ENCODE results near the gene NKD1. TPM values are rescaled to one million over a fixed set of nuclear protein-coding genes. Genes with fewer than 3 reads are reported as not detected.

Gene NKD1
- total RNA-seq, 1 donor from 2014 or later, result 0.77 TPM

- Mint-ChIP-seq H3K4me3 (no peak overlapping the region), H3K27me3 (no peaks in the 10 kb centered on the region), H3K4me1 (no peaks in the 10 kb centered on the region), H3K27ac (no peak overlapping the region), H3K9me3 (no peaks in the 10 kb centered on the region), H3K36me3 (ENCODE audit: low read depth) (no peaks in the 10 kb centered on the region)
- intact Hi-C loops (cut with micrococcal nuclease), result loop anchor here (10.0 kb wide), 1 partner anchor 252 kb away; no protein-coding TSS in a partner anchor
- DNase-seq, result no peak
Observed at GRCh38 chr16:50646345-50646744, 98.1 kb downstream of the NKD1 start.

- DNase-seq, result no peak
- Mint-ChIP-seq H3K27me3 (no peaks in the 10 kb centered on the region), H3K27ac (no peak overlapping the region), H3K4me3 (no peak overlapping the region), H3K9me3 (peaks cover 5% of the 10 kb centered on the region), H3K4me1 (no peaks in the 10 kb centered on the region), H3K36me3 (ENCODE audit: low read depth) (no peaks in the 10 kb centered on the region)
- intact Hi-C loops (cut with micrococcal nuclease), result no loop called here
Observed at GRCh38 chr16:50651835-50652438, 103.7 kb downstream of the NKD1 start.

GRCh38 chr16:50652836-50653425 is 104.7 kb downstream of the NKD1 start:
- DNase-seq, result no peak
- Mint-ChIP-seq H3K27me3 (no peaks in the 10 kb centered on the region), H3K4me3 (no peak overlapping the region), H3K9me3 (peaks cover 5% of the 10 kb centered on the region), H3K27ac (no peak overlapping the region), H3K36me3 (ENCODE audit: low read depth) (no peaks in the 10 kb centered on the region), H3K4me1 (no peaks in the 10 kb centered on the region)
- intact Hi-C loops (cut with micrococcal nuclease), result no loop called here

GRCh38 chr16:50653633-50654519 is 105.7 kb downstream of the NKD1 start:
- no peaks in the 10 kb centered on the region for H3K27me3 Mint-ChIP-seq
- H3K36me3 Mint-ChIP-seq (ENCODE audit: low read depth), result no peaks in the 10 kb centered on the region
- intact Hi-C loops (cut with micrococcal nuclease), result no loop called here
- no peak for DNase-seq
- H3K4me1 Mint-ChIP-seq, result no peaks in the 10 kb centered on the region
- no peak overlapping the region for H3K27ac Mint-ChIP-seq
- H3K9me3 Mint-ChIP-seq, result peaks cover 5% of the 10 kb centered on the region
- no peak overlapping the region for H3K4me3 Mint-ChIP-seq

- Mint-ChIP-seq H3K9me3 (peaks cover 5% of the 10 kb centered on the region), H3K4me3 (no peak overlapping the region), H3K36me3 (ENCODE audit: low read depth) (peaks cover 2% of the 10 kb centered on the region), H3K27me3 (no peaks in the 10 kb centered on the region), H3K4me1 (peaks cover 2% of the 10 kb centered on the region), H3K27ac (no peak overlapping the region)
- no peak for DNase-seq
- intact Hi-C loops (cut with micrococcal nuclease), result no loop called here
Observed at GRCh38 chr16:50655558-50656055, 107.4 kb downstream of the NKD1 start.

GRCh38 chr16:50657241-50657640 is 109.0 kb downstream of the NKD1 start:
- peaks cover 4% of the 10 kb centered on the region for H3K36me3 Mint-ChIP-seq (ENCODE audit: low read depth)
- no peak overlapping the region for H3K27ac Mint-ChIP-seq
- peaks cover 2% of the 10 kb centered on the region for H3K9me3 Mint-ChIP-seq
- DNase-seq, result no peak
- intact Hi-C loops (cut with micrococcal nuclease), result no loop called here
- peaks cover 2% of the 10 kb centered on the region for H3K4me1 Mint-ChIP-seq
- no peak overlapping the region for H3K4me3 Mint-ChIP-seq
- no peaks in the 10 kb centered on the region for H3K27me3 Mint-ChIP-seq

- peaks cover 8% of the 10 kb centered on the region for H3K4me1 Mint-ChIP-seq
- peaks cover 4% of the 10 kb centered on the region for H3K9me3 Mint-ChIP-seq
- H3K36me3 Mint-ChIP-seq (ENCODE audit: low read depth), result peaks cover 13% of the 10 kb centered on the region
- no peak overlapping the region for H3K27ac Mint-ChIP-seq
- no peak for DNase-seq
- no peaks in the 10 kb centered on the region for H3K27me3 Mint-ChIP-seq
- intact Hi-C loops (cut with micrococcal nuclease), result loop anchor here (10.0 kb wide), 1 partner anchor 115 kb away; the partner anchor contains the start of gene NKD1
- H3K4me3 Mint-ChIP-seq, result no peak overlapping the region
Observed at GRCh38 chr16:50659806-50660205, 111.6 kb downstream of the NKD1 start.

- intact Hi-C loops (cut with micrococcal nuclease), result loop anchor here (10.0 kb wide), 1 partner anchor 118 kb away; the partner anchor contains the start of gene NKD1
- Mint-ChIP-seq H3K27me3 (no peaks in the 10 kb centered on the region), H3K27ac (no peak overlapping the region), H3K4me1 (peaks cover 26% of the 10 kb centered on the region), H3K9me3 (peaks cover 4% of the 10 kb centered on the region), H3K4me3 (no peak overlapping the region), H3K36me3 (ENCODE audit: low read depth) (peaks cover 13% of the 10 kb centered on the region)
- DNase-seq, result no peak
Observed at GRCh38 chr16:50662306-50662940, 114.2 kb downstream of the NKD1 start.

- intact Hi-C loops (cut with micrococcal nuclease), result loop anchor here (10.0 kb wide), 1 partner anchor 119 kb away; the partner anchor contains the start of gene NKD1
- Mint-ChIP-seq H3K27me3 (no peaks in the 10 kb centered on the region), H3K4me3 (no peak overlapping the region)
Observed at GRCh38 chr16:50664270-50664669, 116.1 kb downstream of the NKD1 start.

GRCh38 chr16:50665128-50665878 is 117.1 kb downstream of the NKD1 start:
- Mint-ChIP-seq H3K4me1 (peaks cover 42% of the 10 kb centered on the region), H3K27me3 (no peaks in the 10 kb centered on the region), H3K36me3 (ENCODE audit: low read depth) (peaks cover 23% of the 10 kb centered on the region), H3K9me3 (peaks cover 4% of the 10 kb centered on the region), H3K4me3 (peak overlapping the region; percentile 71), H3K27ac (peak overlapping the region; percentile 53)
- intact Hi-C loops (cut with micrococcal nuclease), result loop anchor here (1.0 to 10.0 kb wide), 5 partner anchors 121 to 638 kb away; partner anchors contain the start of genes BRD7, CNEP1R1 and NKD1
- DNase-seq, result peak; percentile 97

More at GRCh38 chr16:50664270-50664669, 116.1 kb downstream of the NKD1 start:
- peaks cover 41% of the 10 kb centered on the region for H3K4me1 Mint-ChIP-seq
- peaks cover 20% of the 10 kb centered on the region for H3K36me3 Mint-ChIP-seq (ENCODE audit: low read depth)
- no peak overlapping the region for H3K27ac Mint-ChIP-seq
- peaks cover 4% of the 10 kb centered on the region for H3K9me3 Mint-ChIP-seq
- DNase-seq, result no peak

GRCh38 chr16:50666658-50667496 is 118.7 kb downstream of the NKD1 start:
- intact Hi-C loops (cut with micrococcal nuclease), result loop anchor here (1.0 to 10.0 kb wide), 8 partner anchors 18 to 640 kb away; partner anchors contain the start of genes BRD7, CNEP1R1 and NKD1
- Mint-ChIP-seq H3K27ac (peak overlapping the region; percentile 92), H3K4me3 (peak overlapping the region; percentile 81), H3K9me3 (peaks cover 11% of the 10 kb centered on the region), H3K36me3 (ENCODE audit: low read depth) (peaks cover 39% of the 10 kb centered on the region), H3K4me1 (peaks cover 46% of the 10 kb centered on the region), H3K27me3 (no peaks in the 10 kb centered on the region)
- DNase-seq, result peak; percentile 84

All from activated CD4-positive, alpha-beta T cell treated with anti-CD3 and anti-CD28 coated beads, Interleukin-2, amount 10 ng/mL, durations not matched to agents 24 days and 14 days (primary cell).